Measurements from ENCODE around the gene EPHX1. TPM values are rescaled to one million over a fixed set of nuclear protein-coding genes. Genes with fewer than 3 reads are reported as not detected.

The EPHX1 gene
- total RNA-seq, 4 donors from 2014 or later = 89.0 to 177 (median 156) TPM

DNA sequence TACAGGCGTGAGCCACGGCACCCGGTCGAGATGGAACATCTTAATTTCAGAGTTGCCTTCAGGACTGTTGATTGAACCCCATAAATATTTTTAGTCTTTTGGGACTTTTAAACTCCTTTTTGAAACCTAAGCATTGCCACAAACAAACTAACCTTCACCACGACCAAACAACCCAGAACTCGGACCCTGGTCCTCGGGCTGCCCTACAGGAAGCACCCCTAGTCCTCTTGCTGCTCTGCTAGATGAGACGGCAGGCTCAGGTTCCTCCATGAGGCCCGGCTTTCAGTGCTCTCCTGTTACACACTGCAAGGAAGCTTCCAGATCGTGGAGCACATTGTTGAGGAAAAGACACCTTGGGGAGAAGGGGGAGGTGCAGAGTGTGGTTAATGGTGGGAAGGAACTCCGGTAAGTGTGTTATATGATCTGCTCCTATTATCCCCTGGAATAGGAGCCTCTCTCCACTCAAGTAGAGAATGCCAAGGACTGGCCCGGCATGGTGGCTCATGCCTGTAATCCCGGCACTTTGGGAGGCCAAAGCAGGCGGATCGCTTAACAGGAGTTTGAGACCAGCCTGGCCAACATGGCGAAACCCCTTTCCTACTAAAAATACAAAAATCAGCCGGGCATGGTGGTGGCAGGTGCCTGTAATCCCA, 5.7 kb downstream of the EPHX1 start:
- DNase-seq (ENCODE audit: low spot score) = no peak
- ATAC-seq (ENCODE audit: low FRiP score) = no peak
- TF ChIP-seq, protein P1, sequence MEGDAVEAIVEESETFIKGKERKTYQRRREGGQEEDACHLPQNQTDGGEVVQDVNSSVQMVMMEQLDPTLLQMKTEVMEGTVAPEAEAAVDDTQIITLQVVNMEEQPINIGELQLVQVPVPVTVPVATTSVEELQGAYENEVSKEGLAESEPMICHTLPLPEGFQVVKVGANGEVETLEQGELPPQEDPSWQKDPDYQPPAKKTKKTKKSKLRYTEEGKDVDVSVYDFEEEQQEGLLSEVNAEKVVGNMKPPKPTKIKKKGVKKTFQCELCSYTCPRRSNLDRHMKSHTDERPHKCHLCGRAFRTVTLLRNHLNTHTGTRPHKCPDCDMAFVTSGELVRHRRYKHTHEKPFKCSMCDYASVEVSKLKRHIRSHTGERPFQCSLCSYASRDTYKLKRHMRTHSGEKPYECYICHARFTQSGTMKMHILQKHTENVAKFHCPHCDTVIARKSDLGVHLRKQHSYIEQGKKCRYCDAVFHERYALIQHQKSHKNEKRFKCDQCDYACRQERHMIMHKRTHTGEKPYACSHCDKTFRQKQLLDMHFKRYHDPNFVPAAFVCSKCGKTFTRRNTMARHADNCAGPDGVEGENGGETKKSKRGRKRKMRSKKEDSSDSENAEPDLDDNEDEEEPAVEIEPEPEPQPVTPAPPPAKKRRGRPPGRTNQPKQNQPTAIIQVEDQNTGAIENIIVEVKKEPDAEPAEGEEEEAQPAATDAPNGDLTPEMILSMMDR (IDR thresholded peaks at IDR 0.05) = no peak

DNA sequence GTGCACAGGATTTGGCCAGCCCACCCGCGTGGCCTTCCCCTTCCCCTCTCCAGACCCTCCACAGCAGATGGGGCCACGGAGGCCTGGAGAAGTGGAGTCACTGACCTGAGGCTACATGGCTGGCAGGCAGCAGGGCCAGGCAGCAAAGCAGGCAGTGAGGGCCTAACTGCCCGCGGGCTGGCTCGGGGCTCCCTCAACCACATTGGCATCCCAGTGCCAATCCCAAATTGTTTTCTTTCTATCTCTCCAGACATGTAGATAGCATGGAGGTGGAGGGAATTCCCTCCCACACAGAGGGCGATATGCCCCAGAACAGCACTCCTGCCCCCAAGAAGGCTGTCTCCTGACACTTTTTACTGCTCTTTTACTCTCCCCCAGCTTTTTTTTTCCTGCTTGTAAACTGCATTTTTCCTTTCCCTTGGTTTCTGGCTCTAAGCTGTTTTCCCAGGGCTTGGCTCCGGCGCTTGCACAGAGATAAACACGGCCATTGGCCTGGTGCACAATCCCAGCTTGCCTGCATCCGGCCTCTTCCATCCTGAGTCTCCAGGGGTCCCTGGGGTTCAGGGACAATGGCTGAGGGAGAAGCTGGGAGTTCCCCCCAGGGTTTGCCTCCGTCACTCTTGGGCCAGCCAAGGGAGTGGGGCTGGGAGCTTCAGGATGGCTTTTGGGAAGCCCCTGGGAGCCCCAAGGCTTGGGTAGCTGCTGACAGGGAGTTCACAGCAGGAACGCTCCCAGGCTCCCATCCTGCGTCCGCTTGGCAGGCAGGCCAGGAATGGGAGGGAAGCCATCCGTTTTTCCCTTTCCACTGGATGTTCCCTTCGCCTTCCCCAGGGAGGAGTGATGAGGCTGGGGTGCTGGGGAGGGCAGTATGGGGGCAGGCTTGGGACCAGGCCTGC, 7.0 kb downstream of the EPHX1 start:
- DNase-seq (ENCODE audit: low spot score) = no peak
- TF ChIP-seq, protein P1 (IDR thresholded peaks at IDR 0.05) = no peak
- ATAC-seq (ENCODE audit: low FRiP score) = peak; percentile 32

DNA sequence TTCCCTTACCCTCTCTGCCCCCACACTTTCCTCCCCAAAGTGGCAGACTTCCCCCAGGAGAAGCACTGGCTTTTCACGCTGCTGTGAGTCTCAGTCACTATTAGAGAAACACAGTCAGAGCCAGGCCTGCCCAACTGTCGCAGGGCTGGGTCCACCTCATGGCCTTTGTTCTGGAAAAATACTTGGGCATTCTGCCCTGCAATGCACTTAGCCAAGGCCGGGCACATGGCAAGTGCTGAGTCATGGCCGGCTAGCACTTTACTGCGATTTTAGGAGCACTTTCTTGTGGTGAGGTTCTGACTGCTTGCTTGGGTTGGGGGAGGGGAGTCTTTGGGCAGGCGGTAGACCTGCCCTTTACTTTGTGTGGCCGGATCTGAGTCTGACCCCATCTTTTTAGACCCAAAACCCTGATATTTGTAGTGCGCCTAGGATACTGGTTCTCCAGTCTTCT, 7.7 kb downstream of the EPHX1 start:
- TF ChIP-seq, protein P1 (IDR thresholded peaks at IDR 0.05) = no peak
- DNase-seq (ENCODE audit: low spot score) (peak; percentile 52), ATAC-seq (ENCODE audit: low FRiP score) (peak; percentile 76)

DNA sequence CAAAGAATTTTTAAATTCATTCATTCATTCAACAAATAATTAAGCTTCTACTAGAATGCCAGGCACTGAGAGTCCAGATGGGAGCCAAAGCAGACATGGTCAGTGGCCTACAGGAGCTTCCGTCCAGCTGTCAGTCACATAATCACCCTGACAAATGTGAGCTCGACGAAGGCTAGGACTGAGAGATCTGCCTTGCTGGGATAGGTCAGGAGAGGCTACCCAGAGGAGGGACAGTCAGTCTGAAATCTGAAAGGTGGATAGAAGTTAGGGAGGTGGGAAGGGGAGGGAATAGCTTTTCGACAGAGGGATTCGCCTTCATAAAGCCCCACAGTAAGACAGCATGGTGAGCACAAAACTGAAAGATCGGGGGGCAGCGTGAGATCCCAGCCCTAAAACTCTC, 8.3 kb downstream of the EPHX1 start:
- no peak for DNase-seq (ENCODE audit: low spot score)
- TF ChIP-seq, protein P1 (IDR thresholded peaks at IDR 0.05) = no peak
- ATAC-seq (ENCODE audit: low FRiP score) = no peak

DNA sequence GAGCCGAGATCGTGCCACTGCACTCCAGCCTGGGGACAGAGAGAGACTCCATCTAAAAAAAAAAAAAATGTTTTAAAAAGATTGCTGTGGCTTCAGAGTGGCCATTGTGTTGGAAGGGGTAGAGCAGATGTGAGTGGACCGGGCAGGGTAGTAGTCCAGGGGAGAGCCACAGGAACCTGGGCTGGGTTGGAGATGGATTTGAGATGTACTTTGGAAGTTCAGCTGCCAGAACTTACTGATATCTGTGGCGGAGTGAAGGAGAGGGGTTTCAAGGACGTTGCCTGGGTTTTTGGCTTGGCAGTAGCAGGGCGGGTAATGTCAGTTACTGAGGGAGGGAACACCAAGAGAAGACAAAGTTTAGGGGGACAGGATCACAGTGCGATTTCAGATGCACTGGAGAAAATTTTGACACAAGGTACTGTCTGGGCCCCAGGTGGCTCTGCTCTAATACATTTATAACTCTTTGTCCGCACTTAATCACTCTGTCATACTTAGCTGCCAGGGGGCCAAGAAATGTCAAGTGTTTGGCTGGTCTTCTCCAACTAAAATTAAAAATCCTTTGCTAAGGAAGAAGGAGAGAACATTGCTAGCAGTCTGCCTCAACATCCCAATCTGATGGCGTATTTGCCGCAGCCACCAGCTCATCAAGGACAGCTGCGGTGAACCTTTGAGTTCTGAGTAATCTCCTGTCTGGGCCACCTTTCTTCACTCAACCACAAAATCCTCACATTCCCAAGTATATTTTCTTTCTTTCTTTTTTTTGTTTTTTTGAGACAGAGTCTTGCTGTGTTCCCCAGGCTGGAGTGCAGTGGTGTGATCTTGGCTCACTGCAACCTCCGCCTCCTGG, 9.6 kb downstream of the EPHX1 start:
- TF ChIP-seq, protein P1 (IDR thresholded peaks at IDR 0.05) = no peak
- no peak for DNase-seq (ENCODE audit: low spot score)
- ATAC-seq (ENCODE audit: low FRiP score) = no peak

DNA sequence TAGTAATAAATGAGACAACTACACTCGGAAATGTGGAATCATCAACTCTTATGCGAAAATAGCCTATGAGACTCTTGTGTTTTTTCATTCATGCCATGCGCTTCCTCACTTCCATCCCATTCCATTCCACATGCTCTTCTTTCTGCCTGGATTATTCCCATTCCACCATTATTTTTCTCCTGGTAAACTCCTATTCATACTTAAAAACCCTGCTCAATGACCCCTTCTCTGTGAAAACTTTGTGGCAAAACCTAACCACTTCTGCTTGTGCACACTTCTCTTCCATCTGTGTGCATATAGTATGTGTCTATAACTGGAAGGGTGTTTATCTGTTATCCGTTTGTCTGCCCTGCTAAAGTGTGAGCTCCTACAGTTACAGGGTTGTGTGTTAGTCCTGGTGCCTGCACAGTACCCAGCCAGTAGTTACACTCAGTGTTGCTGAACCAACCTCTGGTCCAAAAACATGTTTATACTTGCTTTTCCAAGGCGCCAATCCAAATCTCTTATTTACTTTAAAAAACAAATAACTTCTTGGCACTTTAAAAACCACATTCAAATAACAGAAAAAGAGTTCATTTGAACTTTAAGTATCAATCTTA, 10.7 kb downstream of the EPHX1 start:
- TF ChIP-seq, protein P1 (IDR thresholded peaks at IDR 0.05) = no peak
- ATAC-seq (ENCODE audit: low FRiP score) = no peak
- no peak for DNase-seq (ENCODE audit: low spot score)
